HL-60 (cell line): ENCODE measurements around the gene HIPK2.

Experiments used
- POLR2AphosphoS5 ChIP-seq: IDR thresholded peaks from 2 replicates; pipeline ENCODE4 v1.6.1; 2012; ENCODE audit warnings: low read depth
- TF ChIP-seq, protein P1 (sequence below): IDR thresholded peaks from 2 replicates; pipeline ENCODE4 v1.6.1; 2012; ENCODE audit warnings: low read depth; ENCODE audit not compliant: insufficient replicate concordance

DNA sequence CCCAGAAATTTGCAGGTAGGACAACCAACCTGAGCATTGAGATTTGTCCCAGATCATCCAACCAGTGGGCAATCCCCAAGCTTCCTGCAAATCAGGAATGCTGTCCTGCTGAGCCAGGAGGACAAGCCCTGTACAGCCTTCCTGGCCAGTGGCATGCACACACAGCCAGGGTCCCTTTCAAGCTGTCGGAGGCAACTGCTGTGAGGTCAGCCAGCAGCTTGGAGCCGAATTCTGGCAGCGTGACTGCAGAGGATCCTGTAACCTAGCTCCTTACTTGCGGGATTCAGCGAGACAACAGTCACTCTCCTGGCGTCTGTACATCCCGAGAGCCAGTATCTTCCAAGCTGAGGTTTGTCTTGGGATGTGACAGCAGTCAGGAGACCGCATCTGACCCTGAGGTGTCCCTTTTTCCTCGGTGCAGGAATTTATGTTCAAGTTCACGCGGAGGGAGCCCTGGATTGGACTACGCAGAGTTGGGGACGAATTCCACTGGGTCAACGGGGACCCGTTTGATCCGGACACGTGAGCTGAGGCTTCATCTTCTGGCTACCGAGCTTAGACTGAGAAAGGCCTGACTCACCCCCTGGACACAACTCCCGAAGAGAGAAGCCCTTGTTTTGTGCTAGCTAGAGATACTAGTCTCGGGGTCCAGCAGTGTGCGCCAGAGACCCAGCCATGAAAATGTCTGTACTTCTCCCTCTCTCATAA lies 236.0 kb downstream of the HIPK2 start:
- no peak for TF ChIP-seq POLR2AphosphoS5
- TF ChIP-seq, protein P1, sequence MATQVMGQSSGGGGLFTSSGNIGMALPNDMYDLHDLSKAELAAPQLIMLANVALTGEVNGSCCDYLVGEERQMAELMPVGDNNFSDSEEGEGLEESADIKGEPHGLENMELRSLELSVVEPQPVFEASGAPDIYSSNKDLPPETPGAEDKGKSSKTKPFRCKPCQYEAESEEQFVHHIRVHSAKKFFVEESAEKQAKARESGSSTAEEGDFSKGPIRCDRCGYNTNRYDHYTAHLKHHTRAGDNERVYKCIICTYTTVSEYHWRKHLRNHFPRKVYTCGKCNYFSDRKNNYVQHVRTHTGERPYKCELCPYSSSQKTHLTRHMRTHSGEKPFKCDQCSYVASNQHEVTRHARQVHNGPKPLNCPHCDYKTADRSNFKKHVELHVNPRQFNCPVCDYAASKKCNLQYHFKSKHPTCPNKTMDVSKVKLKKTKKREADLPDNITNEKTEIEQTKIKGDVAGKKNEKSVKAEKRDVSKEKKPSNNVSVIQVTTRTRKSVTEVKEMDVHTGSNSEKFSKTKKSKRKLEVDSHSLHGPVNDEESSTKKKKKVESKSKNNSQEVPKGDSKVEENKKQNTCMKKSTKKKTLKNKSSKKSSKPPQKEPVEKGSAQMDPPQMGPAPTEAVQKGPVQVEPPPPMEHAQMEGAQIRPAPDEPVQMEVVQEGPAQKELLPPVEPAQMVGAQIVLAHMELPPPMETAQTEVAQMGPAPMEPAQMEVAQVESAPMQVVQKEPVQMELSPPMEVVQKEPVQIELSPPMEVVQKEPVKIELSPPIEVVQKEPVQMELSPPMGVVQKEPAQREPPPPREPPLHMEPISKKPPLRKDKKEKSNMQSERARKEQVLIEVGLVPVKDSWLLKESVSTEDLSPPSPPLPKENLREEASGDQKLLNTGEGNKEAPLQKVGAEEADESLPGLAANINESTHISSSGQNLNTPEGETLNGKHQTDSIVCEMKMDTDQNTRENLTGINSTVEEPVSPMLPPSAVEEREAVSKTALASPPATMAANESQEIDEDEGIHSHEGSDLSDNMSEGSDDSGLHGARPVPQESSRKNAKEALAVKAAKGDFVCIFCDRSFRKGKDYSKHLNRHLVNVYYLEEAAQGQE: no peak
